Measurements from ENCODE around the gene TTLL13.

- TF ChIP-seq CTCF (IDR thresholded peaks at IDR 0.05) (no peak), EP300 (IDR thresholded peaks at IDR 0.05) (no peak), POLR2AphosphoS5 (IDR thresholded peaks at IDR 0.05) (no peak), POLR2A (IDR thresholded peaks at IDR 0.05) (no peak)
Measured at GRCh38 chr15:90300541-90300940, 51.2 kb downstream of the TTLL13 start.
